DOHH2 (cell line): Measurements from ENCODE around the gene CAPN1.

Source experiments
- H3F3A ChIP-seq: fragments of 200-600 bp; sonication (generic), shearing (Covaris generic); 2 replicates; pipeline ENCODE4 v1.6.0; 2016; ENCODE audit warnings: antibody characterized with exemption, mild to moderate bottlenecking; ENCODE audit not compliant: control insufficient read depth, insufficient read depth
- H3K27ac ChIP-seq: fragments of 200-600 bp; sonication (generic); 2 replicates; pipeline ENCODE4 v1.5.1; 2014; ENCODE audit warnings: low read depth, mild to moderate bottlenecking, low read length, moderate library complexity
- H3K27me3 ChIP-seq: fragments of 200-600 bp; sonication (generic); 2 replicates; pipeline ENCODE4 v1.6.1; 2014; ENCODE audit warnings: mild to moderate bottlenecking, low read length, mixed read lengths; ENCODE audit not compliant: control insufficient read depth
- H3K36me3 ChIP-seq: fragments of 200-600 bp; sonication (generic); 2 replicates; pipeline ENCODE4 v1.6.1; 2014; ENCODE audit warnings: mild to moderate bottlenecking, low read length, moderate library complexity, mixed read lengths; ENCODE audit not compliant: control insufficient read depth
- H3K4me1 ChIP-seq: fragments of 200-600 bp; sonication (generic); 2 replicates; pipeline ENCODE4 v1.6.1; 2014; ENCODE audit warnings: mild to moderate bottlenecking, low read length, mixed read lengths; ENCODE audit not compliant: control insufficient read depth
- H3K4me2 ChIP-seq: fragments of 200-600 bp; sonication (generic); 2 replicates; pipeline ENCODE4 v1.6.0; 2014; ENCODE audit warnings: mild to moderate bottlenecking, low read length, moderate library complexity
- H3K4me3 ChIP-seq: fragments of 200-600 bp; sonication (generic); 2 replicates; pipeline ENCODE4 v1.5.1; 2014; ENCODE audit warnings: mild to moderate bottlenecking, low read length, mixed read lengths
- H3K79me2 ChIP-seq: fragments of 200-600 bp; sonication (generic); 2 replicates; pipeline ENCODE4 v1.6.1; 2014; ENCODE audit warnings: mild to moderate bottlenecking, low read length, mixed read lengths; ENCODE audit not compliant: control insufficient read depth
- H3K9me2 ChIP-seq: fragments of 200-600 bp; sonication (generic); replicated peaks from 2 replicates; pipeline ENCODE4 v1.6.1; 2014; ENCODE audit warnings: mild to moderate bottlenecking, low read length, mixed read lengths; ENCODE audit not compliant: control insufficient read depth
- H3K9me3 ChIP-seq: fragments of 200-600 bp; sonication (generic); 2 replicates; pipeline ENCODE4 v1.6.1; 2014; ENCODE audit warnings: antibody characterized with exemption, low read length, mixed read lengths; ENCODE audit not compliant: control insufficient read depth, insufficient read depth
- H4K20me1 ChIP-seq: fragments of 200-600 bp; sonication (generic); 2 replicates; pipeline ENCODE4 v1.6.0; 2014; ENCODE audit warnings: low read depth, mild to moderate bottlenecking, antibody characterized with exemption, low read length, moderate library complexity; ENCODE audit not compliant: control insufficient read depth, insufficient read depth
- EZH2phosphoT487 ChIP-seq: fragments of 200-600 bp; sonication (generic); IDR thresholded peaks from 2 replicates; pipeline ENCODE4 v1.6.1; 2017; ENCODE audit warnings: borderline replicate concordance, mild to moderate bottlenecking, antibody characterized with exemption, low read length, moderate library complexity, mixed read lengths
- TF ChIP-seq, protein P1 (sequence below): fragments of 200-600 bp; sonication (generic); IDR thresholded peaks from one replicate; pipeline ENCODE4 v1.5.1; 2014; ENCODE audit warnings: antibody characterized with exemption, mild to moderate bottlenecking, low read depth, low read length; ENCODE audit not compliant: poor library complexity, severe bottlenecking

Gene CAPN1

DNA sequence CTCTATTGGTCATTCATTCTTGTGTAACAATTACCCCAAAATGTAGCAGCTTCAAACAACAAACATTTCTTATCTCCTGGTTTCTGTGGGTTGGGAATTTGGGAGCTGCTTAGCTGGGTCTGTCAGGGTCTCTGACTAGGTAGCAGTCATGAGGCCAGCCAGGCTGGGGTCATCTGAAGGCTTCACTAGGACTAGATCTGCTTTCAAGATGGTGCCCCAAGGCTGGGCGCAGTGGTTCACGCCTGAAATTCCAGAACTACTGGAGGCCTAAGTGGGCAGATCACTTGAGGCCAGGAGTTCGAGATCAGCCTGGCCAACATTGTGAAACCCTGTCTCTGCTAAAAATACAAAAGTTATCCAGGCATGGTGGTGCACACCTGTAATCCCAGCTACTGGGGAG is 24.8 kb upstream of the CAPN1 start:
- Histone ChIP-seq H3K4me3 (no peak overlapping the region), H3K9me2 (no peaks in the 10 kb centered on the region), H3K79me2 (no peaks in the 10 kb centered on the region), H4K20me1 (no peaks in the 10 kb centered on the region), H3K27me3 (no peaks in the 10 kb centered on the region), H3K4me2 (no peak overlapping the region), H3K4me1 (peaks cover 73% of the 10 kb centered on the region), H3K36me3 (no peaks in the 10 kb centered on the region), H3K27ac (no peak overlapping the region), H3K9me3 (no peaks in the 10 kb centered on the region), H3F3A (peaks cover 30% of the 10 kb centered on the region)
- TF ChIP-seq, protein P1, sequence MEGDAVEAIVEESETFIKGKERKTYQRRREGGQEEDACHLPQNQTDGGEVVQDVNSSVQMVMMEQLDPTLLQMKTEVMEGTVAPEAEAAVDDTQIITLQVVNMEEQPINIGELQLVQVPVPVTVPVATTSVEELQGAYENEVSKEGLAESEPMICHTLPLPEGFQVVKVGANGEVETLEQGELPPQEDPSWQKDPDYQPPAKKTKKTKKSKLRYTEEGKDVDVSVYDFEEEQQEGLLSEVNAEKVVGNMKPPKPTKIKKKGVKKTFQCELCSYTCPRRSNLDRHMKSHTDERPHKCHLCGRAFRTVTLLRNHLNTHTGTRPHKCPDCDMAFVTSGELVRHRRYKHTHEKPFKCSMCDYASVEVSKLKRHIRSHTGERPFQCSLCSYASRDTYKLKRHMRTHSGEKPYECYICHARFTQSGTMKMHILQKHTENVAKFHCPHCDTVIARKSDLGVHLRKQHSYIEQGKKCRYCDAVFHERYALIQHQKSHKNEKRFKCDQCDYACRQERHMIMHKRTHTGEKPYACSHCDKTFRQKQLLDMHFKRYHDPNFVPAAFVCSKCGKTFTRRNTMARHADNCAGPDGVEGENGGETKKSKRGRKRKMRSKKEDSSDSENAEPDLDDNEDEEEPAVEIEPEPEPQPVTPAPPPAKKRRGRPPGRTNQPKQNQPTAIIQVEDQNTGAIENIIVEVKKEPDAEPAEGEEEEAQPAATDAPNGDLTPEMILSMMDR = no peak
- TF ChIP-seq EZH2phosphoT487 = no peak

DNA sequence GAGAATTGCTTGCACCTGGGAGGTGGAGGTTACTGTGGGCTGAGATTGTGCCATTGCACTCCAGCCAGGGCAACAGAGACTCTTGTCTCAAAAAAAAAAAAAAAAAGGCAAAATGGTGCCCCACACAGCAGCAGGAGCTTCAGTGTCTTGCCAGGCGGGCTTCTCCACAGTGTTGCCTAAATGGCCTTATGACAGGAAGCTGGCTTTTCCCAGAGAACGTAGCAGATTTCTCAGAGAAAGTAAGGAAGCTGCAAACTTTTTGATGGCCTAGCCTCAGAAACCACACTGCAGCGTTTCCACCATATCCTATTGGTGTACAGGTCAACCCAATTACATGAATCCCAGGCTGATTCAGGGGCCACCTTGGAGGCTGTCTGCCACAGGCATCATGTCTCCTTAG is 24.4 kb upstream of the CAPN1 start:
- TF ChIP-seq EZH2phosphoT487 = no peak
- TF ChIP-seq, protein P1 = no peak
- Histone ChIP-seq H3K79me2 (no peaks in the 10 kb centered on the region), H3K27me3 (no peaks in the 10 kb centered on the region), H3K4me1 (peaks cover 68% of the 10 kb centered on the region), H3K4me3 (no peak overlapping the region), H4K20me1 (no peaks in the 10 kb centered on the region), H3K4me2 (no peak overlapping the region), H3K9me3 (no peaks in the 10 kb centered on the region), H3K27ac (no peak overlapping the region), H3F3A (peaks cover 26% of the 10 kb centered on the region), H3K9me2 (no peaks in the 10 kb centered on the region), H3K36me3 (no peaks in the 10 kb centered on the region)

DNA sequence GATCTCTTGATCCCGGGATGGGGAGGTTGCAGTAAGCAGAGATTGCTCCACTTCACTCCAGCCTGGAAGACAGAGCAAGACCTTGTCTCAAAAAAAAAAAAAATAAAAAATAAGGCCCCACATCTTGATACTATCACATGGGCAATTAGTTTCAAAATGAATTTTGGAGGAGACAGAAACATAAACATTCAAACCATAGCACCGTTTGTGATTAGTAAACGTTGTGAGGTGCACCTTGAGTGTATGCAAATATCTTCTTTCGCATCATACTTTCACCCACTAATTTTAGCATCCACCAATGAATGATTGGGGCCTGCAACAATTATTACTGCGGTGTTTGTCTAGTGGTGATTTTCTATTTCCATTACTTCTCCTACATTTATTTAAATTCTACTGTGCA is 22.7 kb upstream of the CAPN1 start:
- H3K79me2 ChIP-seq = no peaks in the 10 kb centered on the region
- TF ChIP-seq EZH2phosphoT487 = no peak
- TF ChIP-seq, protein P1 = no peak
- H3K27ac ChIP-seq = peak overlapping the region; percentile 87
- H4K20me1 ChIP-seq = no peaks in the 10 kb centered on the region
- peak overlapping the region; percentile 64 for H3K4me2 ChIP-seq
- no peaks in the 10 kb centered on the region for H3K36me3 ChIP-seq
- no peaks in the 10 kb centered on the region for H3K9me3 ChIP-seq
- H3K4me3 ChIP-seq = peak overlapping the region; percentile 55
- no peaks in the 10 kb centered on the region for H3K9me2 ChIP-seq
- H3K27me3 ChIP-seq = no peaks in the 10 kb centered on the region
- peaks cover 54% of the 10 kb centered on the region for H3K4me1 ChIP-seq
- H3F3A ChIP-seq = peaks cover 17% of the 10 kb centered on the region

DNA sequence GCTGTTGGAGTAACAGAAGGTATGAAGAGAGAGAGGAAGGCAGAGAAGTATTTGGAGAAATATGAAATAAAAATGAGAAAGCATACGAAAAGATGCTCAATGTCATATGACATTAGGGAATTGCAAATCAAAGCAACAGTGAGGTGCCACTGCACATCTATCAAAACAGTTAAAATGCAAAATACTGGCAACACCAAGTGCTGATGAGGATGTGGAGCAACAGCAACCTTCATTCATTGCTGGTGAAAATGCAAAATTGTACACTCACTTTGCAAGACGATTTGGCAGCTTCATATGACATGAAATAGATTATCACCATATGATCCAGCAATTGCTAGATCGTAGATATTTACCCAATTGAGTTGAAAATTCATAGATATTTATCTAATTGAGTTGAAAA is 21.1 kb upstream of the CAPN1 start:
- H3K4me1 ChIP-seq = peaks cover 54% of the 10 kb centered on the region
- no peaks in the 10 kb centered on the region for H3K79me2 ChIP-seq
- H3K27ac ChIP-seq = peak overlapping the region; percentile 87
- TF ChIP-seq, protein P1 = no peak
- no peak for TF ChIP-seq EZH2phosphoT487
- no peaks in the 10 kb centered on the region for H4K20me1 ChIP-seq
- H3K4me2 ChIP-seq = peak overlapping the region; percentile 64
- H3K9me2 ChIP-seq = no peaks in the 10 kb centered on the region
- H3K36me3 ChIP-seq = no peaks in the 10 kb centered on the region
- peaks cover 17% of the 10 kb centered on the region for H3F3A ChIP-seq
- H3K4me3 ChIP-seq = no peak overlapping the region
- H3K9me3 ChIP-seq = no peaks in the 10 kb centered on the region
- H3K27me3 ChIP-seq = no peaks in the 10 kb centered on the region
